Ishikawa (cell line): ENCODE results near the gene PLPP2.

ENCODE experiments used
- EP300 ChIP-seq: IDR thresholded peaks from 2 replicates; pipeline ENCODE4 v1.6.1; 2012; ENCODE audit warnings: borderline replicate concordance
- RAD21 ChIP-seq: IDR thresholded peaks from 2 replicates; pipeline ENCODE4 v1.6.1; 2012; ENCODE audit warnings: low read depth
- TAF1 ChIP-seq: IDR thresholded peaks from 2 replicates; pipeline ENCODE4 v1.6.1; 2012; ENCODE audit warnings: low read depth, mild to moderate bottlenecking
- TF ChIP-seq, protein P1 (sequence below): IDR thresholded peaks from 2 replicates; pipeline ENCODE4 v1.6.1; 2012

DNA sequence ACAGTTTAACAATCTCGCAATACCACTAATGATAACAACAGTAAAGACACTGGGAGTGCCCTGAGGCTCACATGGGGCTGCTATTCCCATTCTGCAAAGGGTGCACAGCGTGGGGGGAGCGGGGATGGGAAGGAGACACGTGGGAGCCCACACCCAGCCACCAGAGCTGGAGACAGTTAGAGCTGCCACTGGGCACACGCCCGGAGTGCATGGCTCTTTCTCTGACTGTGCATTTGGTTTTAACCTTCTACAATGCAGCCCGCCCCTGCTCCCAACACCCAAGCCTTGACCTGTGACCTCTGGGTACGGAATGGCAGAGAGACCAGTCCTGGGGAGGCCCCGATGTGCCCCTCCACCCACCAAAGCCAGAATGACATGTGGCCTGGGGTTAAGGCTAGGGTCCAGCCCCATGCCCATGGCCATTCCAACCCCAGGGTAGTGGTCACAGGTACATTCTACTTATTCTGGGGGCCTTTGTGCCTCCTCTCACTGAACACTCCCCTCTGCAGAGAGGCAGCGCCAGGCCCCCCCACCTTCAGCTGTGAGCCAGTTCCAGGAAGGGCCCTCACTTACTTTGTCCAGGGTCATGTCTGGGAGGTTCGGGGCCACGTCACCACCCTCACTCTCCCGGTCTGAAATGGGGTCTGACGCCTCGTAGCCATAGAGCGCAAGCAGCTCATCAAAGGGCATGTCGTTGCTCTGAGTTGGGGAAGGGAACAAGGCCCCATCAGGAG lies 36.3 kb upstream of the PLPP2 start:
- TF ChIP-seq TAF1 (no peak), EP300 (no peak), RAD21 (no peak)
- TF ChIP-seq, protein P1, sequence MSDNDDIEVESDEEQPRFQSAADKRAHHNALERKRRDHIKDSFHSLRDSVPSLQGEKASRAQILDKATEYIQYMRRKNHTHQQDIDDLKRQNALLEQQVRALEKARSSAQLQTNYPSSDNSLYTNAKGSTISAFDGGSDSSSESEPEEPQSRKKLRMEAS: no peak
